Endometrium (tissue), 2 donors: ENCODE results near the gene ZNF737.
"Not testable (repeated sequence)": the region's sequence is repeated elsewhere in the genome, so short reads cannot be mapped to it uniquely, and the experiment has no call there.

Experiments
- FAIRE-seq: peaks from 2 replicates; lab custom pipeline; 2012; peaks lifted over from hg19 to GRCh38; lab: Jason Lieb, UNC
- donor health status: control.
- donor health status: control.

ZNF737 gene

DNA sequence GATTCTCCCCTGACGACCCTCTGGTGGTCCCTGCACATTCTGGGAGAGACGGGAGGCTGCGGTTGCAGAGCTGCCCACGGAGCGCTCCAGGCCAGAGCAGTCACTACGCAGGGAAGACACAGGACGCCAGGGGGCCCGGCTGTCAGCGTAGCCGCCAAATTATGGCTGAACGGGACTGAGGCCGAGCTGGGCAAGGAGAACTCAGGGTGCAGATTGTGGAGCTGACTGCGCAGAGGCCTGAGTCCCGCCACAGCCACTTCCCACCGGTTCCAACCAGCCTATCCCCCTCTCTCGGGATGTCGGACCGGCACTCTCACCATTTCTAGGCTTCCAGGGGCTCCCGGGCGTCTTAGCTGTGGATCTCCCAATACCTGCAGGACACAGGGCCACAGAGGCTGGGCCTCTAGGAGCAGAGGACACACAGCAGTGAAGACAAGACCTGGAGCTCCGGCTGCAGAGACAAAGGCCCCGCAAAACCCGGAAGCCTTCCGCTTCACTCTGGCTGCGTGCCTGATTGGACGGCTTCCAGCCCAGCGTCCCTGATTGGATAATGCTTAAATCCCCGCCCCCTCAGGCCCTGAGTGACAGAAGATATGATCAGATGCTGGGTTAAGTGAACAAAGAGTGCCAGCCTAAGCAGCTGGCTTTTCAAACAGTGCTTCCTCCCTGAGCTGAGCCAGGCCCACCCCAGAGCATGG, at the start of gene ZNF737:
Gene ZNF737 (minus strand): TSS at position 461 of the 698 bp plus-strand sequence. CDS start 141 bp downstream, at position 320.
- peak; percentile 91 for FAIRE-seq

GRCh38 chr19:20614971-20615370, 49.4 kb upstream of the ZNF737 start:
- FAIRE-seq, result not testable (repeated sequence)

DNA sequence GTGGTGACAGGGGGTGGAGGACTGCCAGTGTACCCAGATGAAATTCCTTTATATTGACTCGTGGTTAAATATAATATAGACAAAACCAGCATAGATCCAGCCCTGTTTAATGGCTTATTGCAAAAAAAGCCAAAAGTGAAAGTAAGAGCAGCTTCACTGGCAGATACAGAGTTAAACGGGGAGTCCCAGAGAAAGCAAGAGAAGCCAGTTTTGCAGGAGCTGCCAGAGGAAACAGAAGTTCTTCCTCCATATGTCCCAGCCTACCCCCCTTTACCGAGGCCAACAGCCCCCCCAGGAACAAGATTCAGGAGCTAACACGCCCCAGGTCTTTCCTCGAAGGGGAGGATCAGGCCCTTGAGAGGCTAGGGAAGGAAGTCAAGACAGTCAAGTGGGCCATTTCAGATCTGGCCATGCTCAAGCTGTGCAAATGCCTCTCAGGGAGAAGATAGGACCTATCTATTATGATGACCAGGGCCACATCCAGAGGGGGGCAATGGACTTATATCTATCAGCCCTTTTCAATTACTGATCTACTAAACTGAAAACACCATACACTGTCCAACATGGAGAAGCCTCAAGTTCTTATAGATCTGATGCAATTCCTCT, 47.2 kb upstream of the ZNF737 start:
- FAIRE-seq, result no peak

- FAIRE-seq, result no peak
Observed at GRCh38 chr19:20611866-20612265, 46.3 kb upstream of the ZNF737 start.

DNA sequence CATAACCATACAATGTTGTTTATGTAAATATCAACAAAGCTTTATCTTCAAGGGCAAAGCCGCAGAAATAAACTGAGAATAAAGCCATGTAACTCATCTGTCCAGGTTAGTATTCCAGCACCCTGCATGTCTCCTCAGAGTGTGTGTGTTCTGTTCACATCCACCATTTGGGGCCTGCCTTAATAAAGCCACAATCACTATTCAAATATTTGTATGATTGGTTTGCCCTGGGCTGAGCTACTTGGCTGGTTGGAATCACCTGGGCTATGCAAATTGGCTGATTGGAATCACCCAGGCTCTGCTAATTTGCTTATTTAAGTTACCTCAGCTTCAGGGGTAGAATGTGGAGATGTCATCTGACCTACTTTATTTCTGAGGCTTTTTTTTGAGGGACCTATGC, 42.4 kb upstream of the ZNF737 start:
- no peak for FAIRE-seq

DNA sequence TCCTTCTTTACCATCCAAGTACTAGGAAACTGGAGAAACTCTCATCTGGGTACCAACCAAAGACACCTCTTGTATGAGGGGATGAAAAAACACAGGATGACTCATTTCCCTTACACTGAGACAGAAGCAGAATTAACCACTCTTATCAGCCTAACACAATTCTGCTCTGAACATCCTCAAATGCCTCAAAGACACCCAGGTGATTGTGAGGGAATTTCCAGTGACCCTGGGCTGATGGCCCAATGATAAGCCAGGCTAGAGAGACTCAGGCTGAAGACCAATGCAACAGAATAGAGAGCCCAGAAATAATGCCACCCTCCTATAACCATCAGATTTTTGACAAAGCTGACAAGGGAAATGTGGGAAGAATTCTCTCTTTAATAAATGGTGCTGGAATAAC, 7.0 kb downstream of the ZNF737 start:
- no peak for FAIRE-seq

GRCh38 chr19:20558011-20558410, 7.6 kb downstream of the ZNF737 start:
- no peak for FAIRE-seq

DNA sequence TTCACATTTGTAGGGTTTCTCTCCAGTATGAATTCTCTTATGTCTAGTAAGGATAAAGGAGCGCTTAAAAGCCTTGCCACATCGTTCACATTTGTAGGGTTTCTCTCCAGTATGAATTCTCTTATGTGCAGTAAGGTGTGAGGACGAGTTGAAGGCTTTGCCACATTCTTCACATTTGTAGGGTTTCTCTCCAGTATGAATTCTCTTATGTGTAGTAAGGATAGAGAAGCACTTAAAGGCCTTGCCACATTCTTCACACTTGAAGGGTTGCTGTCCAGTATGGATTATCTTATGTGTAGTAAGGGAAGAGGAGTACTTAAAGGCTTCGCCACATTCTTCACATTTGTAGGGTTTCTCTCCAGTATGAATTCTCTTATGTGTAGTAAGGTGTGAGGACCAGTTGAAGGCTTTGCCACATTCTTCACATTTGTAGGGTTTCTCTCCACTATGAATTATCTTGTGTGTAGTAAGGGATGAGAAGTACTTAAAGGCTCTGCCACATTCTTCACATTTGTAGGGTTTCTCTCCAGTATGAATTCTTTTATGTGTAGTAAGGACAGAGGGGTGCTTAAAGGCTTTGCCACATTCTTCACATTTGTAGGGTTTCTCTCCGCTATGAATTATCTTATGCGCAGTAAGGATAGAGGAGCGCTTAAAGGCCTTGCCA, 20.8 kb downstream of the ZNF737 start:
- not testable (repeated sequence) for FAIRE-seq

- FAIRE-seq, result not testable (repeated sequence)
Observed at GRCh38 chr19:20530303-20530702, 35.3 kb downstream of the ZNF737 start.

DNA sequence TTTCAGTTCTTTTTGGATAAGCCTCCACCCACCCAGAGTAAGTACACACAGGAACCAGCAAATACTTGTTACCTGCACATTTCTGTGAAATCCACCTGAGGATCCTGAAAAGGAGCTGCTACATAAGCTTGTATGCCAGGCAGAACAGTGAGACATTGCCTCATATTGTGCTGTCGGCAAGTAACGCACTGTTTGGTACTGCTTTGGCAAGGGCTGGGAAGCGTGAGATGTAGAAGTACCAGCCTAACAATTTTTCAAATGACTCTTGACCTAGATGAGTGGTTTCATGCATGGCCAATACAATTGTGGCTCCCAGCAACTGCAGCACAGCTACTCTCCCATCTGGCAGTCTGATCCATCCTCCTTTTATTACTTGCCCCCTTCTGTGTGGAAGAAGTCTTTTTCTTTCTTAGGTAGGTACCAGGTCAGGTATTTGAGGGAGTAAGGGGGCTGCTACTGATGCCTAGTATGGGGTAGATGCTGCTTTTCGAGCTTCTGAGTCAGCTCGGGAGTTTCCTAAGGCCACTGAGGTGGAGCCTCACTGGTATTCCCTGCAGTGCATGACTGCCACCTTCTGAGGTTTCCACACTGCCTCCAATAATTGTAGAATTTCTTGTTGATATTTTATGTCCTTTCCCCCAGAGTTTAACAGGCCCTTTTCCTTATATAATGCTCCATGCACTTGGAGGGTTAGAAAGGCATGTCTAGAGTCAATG, 52.2 kb downstream of the ZNF737 start:
- no peak for FAIRE-seq

DNA sequence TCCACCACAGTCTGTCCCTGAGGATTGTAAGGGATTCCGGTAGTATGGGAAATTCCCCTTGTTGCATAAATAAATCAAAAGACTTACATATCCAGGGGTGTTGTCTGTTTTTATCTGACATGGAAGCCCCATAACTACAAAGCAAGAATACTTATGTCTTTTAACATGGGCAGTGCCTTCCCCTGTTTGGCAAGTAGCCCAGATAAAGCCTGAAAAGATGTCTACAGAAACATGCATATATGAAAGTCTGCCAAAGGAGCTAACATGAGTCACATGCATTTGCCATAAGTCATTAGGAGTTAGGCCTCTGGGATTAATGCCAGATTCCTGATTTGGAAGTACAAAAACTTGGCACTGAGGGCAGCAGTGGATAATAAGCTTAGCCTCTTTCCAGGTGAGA, 62.1 kb downstream of the ZNF737 start:
- FAIRE-seq, result no peak
